ENCODE data around the gene HECTD4. TPM values are rescaled to one million over a fixed set of nuclear protein-coding genes. Genes with fewer than 3 reads are reported as not detected.
A peak's percentile ranks its signal among the peaks of the same experiment; 100 is the strongest.

The HECTD4 gene
- total and polyA plus RNA-seq, 9 of the 15 experiments (the other 6 are each of a cell fraction or from before 2014, with no cell fraction given) = 3.5 to 33.3 (median 13.5) TPM

GRCh38 chr12:112199136-112199535 is 183.1 kb downstream of the HECTD4 start (continued):
- TF ChIP-seq MEF2D (tag; conservative IDR thresholded peaks at IDR 0.05; ENCODE audit: low read depth) (peak; percentile 75; the same call in 1 of the 2 replicates), CBFA2T3 (IDR thresholded peaks at IDR 0.05) (peak; percentile 33; the same call in 1 of the 2 replicates), RHOXF2B (CRISPR knock-in tag; conservative IDR thresholded peaks at IDR 0.05) (no peak), UBTF (IDR thresholded peaks at IDR 0.05; ENCODE audit: borderline replicate concordance in 1 of 2, low read depth in 2 of 2, low read length in 2 of 2) (no peak), C11orf30 (IDR thresholded peaks at IDR 0.05; ENCODE audit: low read depth) (no peak), CCNT2 (IDR thresholded peaks at IDR 0.05; ENCODE audit: borderline replicate concordance, extremely low read depth, insufficient read length, low read depth, low read length) (peak; percentile 20), LARP7 (IDR thresholded peaks at IDR 0.05) (no peak), CTCFL (IDR thresholded peaks at IDR 0.05; ENCODE audit: borderline replicate concordance, insufficient read depth, low read depth, low read length, poor library complexity, severe bottlenecking) (no peak)

All from K562 (cell line).